GM19328 (cell line): ENCODE measurements around the gene SYNPR.
"Not testable (repeated sequence)": the region's sequence is repeated elsewhere in the genome, so short reads cannot be mapped to it uniquely, and the experiment has no call there.

Experiments
- ATAC-seq: cut with Tn5 transposase; IDR thresholded peaks from one replicate; pipeline ENCODE4 v1.9.1; 2021; ENCODE audit warnings: mild to moderate bottlenecking, moderate library complexity; ENCODE audit not compliant: unreplicated experiment

Gene SYNPR

GRCh38 chr3:63607716-63608115 is 329.6 kb downstream of the SYNPR start:
- ATAC-seq: no peak

DNA sequence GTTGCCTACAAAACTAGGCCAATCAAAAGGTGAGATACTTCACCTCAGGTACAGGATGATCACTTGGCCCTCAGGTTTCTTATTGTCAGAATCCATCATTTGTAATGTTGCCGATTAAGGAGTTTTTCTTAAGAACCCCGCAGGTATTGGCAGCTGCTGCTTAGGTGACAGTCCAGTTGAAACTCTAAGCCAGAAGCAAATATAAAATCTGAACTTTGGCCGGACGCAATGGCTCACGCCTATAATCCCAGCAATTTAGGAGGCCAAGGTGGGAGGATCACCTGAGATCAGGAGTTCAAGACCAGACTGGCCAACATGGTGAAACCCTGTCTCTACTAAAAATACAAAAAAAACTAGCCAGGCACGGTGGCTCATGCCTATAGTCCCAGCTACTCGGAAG is 331.3 kb downstream of the SYNPR start:
- ATAC-seq: no peak

DNA sequence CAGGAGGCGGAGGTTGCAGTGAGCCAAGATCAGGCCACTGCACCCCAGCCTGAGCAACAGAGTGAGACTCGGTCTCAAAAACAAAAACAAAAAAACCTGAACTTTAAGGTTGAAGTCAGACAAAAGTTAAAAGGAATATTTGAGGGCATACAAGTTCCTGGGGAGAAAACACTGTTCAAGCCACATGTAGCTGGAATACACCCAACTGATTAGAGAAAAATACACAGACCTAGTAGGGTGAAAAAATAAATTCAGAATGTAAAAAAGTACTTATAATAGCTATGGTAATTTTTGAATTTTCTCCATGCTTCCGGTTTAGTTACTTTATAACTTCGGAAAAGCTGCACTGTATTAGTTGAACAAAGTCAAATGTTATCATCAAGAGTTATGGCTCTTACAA is 331.7 kb downstream of the SYNPR start:
- ATAC-seq: no peak

DNA sequence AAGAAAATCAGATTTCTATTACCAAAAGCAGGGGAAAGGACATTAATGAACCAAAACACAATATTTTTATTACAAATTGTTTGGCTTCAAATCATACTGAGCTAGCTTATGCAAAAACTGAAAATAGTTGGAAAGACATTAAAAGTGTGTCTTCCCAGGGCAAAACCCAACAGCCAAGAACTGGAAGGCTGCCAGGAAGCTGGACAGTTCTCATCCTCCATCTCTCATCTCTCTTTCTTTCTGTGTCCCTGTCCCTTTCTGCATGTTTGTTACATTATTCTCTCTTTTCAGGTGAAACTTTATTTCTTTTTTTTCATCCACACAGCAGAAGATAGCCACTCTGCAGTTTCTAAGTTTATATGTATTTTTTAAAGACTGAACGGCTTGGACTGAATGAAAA is 333.3 kb downstream of the SYNPR start:
- no peak for ATAC-seq

GRCh38 chr3:63613561-63613960 is 335.5 kb downstream of the SYNPR start:
- no peak for ATAC-seq

- no peak for ATAC-seq
Measured at GRCh38 chr3:63617391-63617790, 339.3 kb downstream of the SYNPR start.

DNA sequence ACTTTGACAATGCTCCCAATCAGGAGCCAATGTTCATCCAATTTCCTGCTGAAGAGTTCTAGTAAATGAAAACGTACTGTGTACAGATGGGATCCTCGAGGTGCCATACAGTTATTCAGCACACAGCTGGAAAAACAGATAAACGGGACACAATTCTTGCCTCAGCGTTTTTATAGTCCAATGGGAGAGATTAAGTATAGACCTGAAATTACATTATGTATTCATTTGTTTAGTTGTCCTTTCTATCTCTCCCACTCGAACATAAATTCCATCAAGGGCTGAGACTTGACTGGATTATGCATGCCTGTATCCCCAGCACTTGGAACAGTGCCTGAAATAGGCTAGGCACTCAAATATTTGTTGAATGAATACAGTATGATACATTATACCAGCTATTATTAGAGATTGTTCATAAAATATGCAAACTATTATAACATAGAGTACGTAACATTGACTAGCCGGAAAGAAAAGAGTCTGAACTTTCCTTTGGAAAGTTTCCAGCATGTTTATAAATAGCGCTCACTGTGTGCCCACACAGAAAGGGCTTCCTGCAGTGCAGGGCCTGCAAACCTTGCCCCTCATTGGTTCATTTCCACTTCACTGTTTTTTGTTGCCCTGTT is 346.9 kb downstream of the SYNPR start:
- ATAC-seq: no peak

- ATAC-seq: no peak
Measured at GRCh38 chr3:63631670-63632069, 353.6 kb downstream of the SYNPR start.

- ATAC-seq: no peak
Measured at GRCh38 chr3:63635186-63635585, 357.1 kb downstream of the SYNPR start.

DNA sequence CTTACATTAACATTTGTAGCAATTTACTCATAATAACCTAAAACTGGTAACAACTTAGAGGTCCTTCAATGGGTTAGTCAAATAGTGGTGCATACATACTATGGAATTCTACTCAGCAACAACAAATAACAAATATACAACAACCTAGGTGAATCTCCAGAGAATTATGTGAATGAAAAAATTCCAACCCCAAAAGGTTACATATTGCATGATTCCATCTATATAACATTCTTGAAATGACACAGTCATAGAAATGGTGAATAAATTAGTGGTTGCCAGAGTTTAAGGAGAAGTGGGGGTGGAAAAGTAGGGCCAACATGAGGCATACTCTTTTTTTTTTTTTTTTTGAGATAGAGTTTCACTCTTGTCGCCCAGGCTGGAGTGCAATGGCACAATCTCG is 361.7 kb downstream of the SYNPR start:
- ATAC-seq: no peak

GRCh38 chr3:63642488-63642887 is 364.4 kb downstream of the SYNPR start:
- no peak for ATAC-seq

GRCh38 chr3:63644212-63644797 is 366.2 kb downstream of the SYNPR start:
- no peak for ATAC-seq

GRCh38 chr3:63644928-63645781 is 367.0 kb downstream of the SYNPR start:
- not testable (repeated sequence) for ATAC-seq

- no peak for ATAC-seq
Measured at GRCh38 chr3:63652066-63652725, 374.1 kb downstream of the SYNPR start, which contains the start of gene SNTN. Gene SNTN, plus strand, starts transcription at chr3:63652675. Its CDS starts 13 bp downstream, at chr3:63652688.

DNA sequence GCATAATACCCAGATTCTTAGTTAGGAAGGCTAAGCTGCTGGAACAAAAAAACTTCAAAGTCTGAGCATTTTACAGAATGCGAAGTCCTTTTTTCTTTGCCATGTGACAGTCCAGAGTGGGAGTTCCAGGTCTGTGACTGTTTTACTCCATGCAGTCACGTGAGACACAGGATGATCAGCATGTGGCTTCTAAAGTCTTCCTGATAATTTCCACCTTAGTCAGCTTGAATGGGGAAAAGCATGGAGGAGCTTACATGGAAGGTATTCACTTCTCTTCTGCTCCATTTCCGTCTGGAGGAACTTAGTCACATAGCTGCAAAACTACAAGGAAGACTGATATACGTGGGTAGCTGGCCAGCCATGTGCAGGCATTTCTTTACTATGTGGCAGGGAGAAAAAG is 376.1 kb downstream of the SYNPR start:
- no peak for ATAC-seq

GRCh38 chr3:63654931-63655330 is 376.8 kb downstream of the SYNPR start:
- ATAC-seq: no peak

DNA sequence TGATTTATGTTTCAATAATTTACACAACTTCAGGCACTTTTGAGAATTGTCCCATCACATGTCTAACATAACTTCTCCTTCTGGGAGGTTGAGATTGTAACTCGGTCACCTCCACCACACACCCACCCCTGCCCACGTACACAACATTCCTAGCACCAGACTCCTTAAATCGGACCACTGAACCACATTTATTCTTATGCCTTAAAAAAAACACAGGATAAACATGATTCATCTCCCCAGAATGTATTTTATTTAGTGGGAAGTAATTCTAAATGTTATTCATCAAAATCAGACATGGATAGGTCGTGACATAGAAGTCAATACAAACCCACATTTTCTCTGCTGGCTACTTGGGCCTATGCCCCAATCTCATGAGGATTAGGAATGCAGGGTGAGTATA is 377.4 kb downstream of the SYNPR start:
- no peak for ATAC-seq

DNA sequence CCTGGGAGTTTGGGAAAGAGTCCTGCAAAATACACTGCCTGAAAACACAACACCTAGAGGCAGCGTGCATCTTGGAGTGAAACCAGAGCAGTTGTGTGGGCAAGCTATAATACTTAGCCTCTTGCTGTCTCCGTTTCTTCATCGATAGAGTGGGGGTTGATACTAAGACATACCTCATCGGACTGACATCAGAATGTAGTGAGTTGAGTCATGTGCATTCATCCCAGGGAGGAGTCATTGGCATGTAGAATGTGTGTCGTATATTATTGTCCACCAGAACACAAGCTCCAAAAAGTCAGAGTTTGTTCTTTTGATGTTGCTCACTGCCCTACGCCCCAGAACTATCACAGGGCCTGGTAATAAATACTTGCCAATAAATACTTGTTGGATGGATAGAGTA is 378.7 kb downstream of the SYNPR start:
- no peak for ATAC-seq

DNA sequence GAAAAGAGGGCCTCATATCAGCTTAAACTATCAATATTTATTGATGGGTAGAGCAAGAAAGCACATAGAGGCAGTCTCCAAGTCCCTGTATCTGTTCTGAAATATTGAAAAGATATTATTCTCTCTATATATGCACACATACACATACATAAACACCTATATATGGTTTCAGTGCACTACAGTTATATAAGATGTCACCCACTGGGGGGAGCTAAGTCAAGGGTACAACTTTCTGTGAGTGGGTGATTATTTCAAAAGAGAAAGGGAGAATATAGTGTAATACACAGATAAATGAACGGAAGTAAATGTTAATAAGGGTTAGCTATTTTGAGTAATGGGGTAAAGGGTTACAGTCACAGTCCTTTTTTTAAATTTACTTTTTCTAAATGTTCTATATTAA is 383.1 kb downstream of the SYNPR start:
- no peak for ATAC-seq

GRCh38 chr3:63662011-63662410 is 383.9 kb downstream of the SYNPR start:
- ATAC-seq: no peak

DNA sequence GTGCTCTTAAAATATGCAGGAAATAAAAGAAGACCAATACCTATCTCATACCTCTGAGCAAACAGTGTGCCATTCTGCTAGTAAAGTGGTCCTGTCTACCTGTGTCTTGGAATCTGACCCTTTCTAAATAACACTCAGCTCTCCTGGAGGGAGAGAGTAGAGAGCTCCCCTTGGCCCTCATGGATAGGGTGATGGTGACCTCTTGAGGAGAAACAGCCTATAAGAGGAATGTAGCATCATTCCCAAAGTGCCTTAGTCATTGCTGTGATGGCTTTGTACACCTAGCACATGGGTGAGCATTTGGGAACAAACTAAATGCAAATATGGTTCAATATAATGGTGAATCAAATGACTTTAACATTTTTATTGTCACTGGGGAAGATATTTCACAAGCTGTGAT is 384.4 kb downstream of the SYNPR start:
- ATAC-seq: no peak
